Stimulated activated CD4-positive, alpha-beta T cell treated with anti-CD3 and anti-CD28 coated beads, TNF-alpha, amount 100 ng/mL, for 1 hour (primary cell): ENCODE measurements around the gene CYP26A1.

Experiments
- DNase-seq, 3 donors: peaks; one replicate each; pipeline ENCODE4 v3.0.0-alpha.2; 2020; ENCODE audit warnings: low read depth in 3 of 3, low spot score in 1 of 3

Gene CYP26A1, protein sequence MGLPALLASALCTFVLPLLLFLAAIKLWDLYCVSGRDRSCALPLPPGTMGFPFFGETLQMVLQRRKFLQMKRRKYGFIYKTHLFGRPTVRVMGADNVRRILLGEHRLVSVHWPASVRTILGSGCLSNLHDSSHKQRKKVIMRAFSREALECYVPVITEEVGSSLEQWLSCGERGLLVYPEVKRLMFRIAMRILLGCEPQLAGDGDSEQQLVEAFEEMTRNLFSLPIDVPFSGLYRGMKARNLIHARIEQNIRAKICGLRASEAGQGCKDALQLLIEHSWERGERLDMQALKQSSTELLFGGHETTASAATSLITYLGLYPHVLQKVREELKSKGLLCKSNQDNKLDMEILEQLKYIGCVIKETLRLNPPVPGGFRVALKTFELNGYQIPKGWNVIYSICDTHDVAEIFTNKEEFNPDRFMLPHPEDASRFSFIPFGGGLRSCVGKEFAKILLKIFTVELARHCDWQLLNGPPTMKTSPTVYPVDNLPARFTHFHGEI

DNA sequence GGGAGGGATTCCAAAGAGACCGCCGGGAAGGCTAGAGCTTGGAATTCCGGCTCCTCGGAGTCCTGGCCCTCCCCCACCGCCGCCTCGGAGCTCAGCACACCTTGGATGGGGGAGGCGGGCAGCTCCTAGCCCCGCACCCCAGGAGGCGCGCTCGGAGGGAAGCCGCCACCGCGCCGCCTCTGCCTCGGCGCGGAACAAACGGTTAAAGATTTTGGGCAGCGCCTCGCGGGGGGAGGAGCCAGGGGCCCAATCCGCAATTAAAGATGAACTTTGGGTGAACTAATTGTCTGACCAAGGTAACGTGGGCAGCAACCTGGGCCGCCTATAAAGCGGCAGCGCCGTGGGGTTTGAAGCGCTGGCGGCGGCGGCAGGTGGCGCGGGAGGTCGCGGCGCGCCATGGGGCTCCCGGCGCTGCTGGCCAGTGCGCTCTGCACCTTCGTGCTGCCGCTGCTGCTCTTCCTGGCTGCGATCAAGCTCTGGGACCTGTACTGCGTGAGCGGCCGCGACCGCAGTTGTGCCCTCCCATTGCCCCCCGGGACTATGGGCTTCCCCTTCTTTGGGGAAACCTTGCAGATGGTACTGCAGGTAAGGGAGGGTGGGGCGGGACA is at the start of gene CYP26A1:
CYP26A1 (plus strand) TSS at position 355 of the 608 bp plus-strand sequence; CDS start at position 397, 42 bp downstream.
- no peak for DNase-seq

DNA sequence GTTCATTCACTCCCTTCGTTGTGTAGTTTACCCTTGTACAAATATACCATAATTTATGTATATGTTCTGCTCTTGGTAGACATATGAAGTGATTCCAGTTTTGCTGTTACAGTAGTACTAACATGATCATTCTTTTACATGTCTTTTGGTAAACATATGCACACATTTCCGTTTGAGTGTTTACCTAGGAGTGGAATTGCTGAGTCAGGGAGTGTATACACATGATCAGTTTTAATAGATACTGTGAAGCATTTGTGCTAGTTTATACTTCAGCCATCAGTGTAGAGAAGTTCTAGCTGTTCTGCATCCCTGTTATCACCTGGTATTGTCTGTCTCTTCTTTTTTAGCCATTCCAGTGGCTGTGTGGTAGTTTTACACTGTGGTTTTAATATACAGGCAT is 47.6 kb upstream of the CYP26A1 start:
- no peak for DNase-seq

DNA sequence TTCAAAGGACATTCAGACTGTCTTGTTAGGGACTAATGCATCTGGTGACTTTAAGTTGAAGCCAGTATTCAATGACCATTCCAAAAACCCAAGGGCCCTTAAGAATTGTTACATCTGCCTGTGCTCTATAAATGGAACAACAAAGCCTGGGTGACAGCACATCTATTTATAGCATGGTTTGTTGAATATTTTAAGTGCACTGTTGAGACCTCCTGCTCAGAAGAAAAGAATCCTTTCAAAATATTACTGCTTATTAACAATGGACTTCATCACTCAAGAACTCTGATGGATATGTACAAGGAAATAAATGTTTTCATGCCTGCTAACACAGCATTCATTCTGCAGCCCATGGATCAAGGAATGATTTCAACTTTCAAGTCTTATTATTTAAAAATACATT is 46.2 kb upstream of the CYP26A1 start:
- no peak for DNase-seq

DNA sequence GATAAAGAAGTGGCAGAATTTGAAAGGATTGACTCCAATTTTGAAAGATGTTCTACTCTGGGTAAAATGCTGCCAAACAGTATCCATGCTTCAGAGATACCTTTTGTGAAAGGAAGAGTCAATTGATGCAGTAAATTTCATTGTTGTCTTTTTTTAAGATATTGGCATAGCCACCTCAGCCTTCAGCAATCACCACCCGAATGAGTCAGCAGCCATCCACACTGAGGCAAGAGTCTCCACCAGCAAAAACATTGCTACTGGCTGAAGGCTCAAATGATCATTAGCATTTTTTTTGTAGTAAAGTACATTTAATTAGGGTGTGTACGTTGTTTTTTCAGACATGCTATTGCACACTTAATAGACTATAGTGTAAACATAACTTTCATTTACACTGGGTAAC is 44.8 kb upstream of the CYP26A1 start:
- DNase-seq, result no peak

DNA sequence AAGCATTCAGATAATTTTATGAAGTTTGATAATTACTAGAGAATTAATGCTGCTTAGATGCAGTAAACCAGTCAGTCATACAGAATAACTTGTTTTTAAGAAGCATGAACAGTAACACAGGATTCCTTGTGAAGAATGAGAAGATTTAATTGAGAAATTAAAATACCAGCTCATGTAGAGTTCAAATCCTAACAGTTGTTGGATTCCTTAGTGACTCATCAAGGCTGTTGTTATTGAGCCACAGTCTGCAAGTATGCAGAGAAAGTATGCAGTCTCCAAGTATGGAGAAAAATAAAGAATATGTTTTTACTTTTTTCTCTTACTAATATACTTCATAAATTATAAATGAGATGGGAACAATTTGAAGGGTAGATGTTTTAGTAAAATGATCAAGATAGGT is 43.3 kb upstream of the CYP26A1 start:
- DNase-seq, result no peak

DNA sequence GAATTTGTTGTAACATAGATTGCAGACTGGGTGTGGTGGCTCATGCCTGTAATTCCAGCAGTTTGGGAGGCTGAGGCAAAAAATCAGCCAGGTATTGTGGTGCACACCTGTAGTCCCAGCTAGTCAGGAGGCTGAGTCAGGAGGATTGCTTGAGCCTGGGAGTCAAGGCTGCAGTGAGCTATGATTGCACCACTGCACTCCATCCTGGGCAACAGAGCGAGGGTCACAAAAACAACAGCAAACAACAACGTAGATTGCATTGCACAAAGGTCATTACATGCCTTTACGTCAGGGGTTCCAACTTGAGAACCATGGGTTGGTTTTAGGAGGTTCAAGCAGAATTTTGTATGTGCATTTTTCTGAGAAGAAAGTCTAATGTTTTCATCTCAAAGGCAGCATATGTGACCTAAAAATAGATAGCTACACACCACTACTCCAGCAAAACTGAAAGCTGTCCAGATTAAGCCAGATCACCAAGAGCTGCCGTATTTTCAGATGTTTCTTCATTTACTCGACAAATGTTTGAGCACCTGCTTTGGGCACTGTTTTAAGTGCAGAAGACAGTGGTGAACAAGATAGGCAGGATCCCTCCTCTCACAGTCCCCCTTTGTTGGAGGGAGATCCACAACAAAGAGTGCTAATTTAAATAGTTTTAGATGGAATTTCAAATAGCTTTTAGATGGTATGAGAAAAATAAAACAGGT is 41.4 kb upstream of the CYP26A1 start:
- no peak for DNase-seq

DNA sequence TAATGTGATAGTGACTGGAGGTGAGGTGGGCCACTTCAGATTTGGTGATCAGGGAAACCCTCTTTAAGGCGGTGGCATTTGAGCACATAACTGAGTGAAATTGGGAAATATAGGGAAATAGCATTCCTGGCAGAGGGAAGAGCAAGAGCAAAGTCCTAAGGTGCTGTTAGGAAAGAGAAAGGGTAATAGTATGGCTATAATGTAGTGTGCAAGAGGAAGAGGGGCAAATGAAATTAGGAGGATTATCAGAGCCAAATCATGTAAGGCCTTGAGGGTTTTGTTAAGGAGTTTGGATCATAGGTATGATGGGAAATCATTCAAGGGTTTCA is 40.9 kb upstream of the CYP26A1 start:
- DNase-seq, result no peak

DNA sequence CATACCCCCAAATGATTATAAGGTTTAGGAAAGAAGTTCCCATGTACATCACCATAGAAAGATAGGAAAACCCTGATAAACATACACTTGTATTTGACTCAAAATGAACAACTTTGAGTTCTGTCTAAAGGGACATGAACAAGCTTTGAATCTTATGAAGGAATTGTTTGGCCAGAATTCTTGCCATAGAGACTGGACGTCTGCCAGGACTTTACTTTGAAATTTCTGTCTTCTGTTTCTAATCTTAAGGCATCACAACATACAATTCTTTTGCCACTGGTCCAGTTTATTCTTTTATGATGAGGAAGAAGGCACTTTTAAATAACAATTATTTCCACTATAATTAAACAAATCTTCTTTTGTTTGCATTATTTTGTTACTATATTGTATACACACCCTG is 39.3 kb upstream of the CYP26A1 start:
- DNase-seq, result no peak

DNA sequence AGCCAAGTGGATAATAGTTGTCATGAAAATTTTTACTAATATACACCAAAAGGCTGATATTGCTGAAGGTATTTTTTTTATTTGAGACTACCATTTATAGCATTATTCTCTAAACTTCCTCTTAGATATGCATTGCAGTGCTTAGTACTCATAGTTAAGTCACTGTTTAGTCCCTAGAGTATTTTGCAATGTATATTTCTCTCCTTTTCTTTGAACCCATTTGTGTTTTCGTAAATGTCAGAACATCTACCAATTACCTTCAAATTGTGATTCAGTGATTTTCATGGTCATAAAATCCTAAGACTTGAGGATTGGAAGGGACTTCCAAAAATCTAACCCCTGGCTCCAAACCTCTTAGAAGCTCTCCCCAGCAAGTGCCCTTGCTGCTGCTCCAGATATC is 34.6 kb upstream of the CYP26A1 start:
- DNase-seq, result no peak

DNA sequence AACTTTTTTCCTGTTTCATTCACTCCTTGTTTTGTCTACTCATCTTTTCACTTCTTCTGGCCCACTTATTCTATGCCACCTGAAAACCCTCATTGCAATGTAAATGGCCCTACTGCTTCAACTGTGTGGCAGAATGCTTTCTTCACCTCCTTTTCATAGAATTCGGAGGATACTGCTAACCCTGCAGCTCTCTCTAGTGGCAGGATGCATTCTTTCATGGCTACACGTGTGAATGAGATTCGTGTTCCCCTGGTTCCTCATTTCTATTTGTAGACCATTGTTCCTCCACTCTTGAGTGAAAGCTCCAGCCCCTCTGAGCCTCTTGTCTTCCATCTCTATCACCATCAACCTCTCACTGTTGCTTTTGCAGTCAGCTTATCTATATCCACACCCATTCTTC is 34.0 kb upstream of the CYP26A1 start:
- DNase-seq, result no peak

DNA sequence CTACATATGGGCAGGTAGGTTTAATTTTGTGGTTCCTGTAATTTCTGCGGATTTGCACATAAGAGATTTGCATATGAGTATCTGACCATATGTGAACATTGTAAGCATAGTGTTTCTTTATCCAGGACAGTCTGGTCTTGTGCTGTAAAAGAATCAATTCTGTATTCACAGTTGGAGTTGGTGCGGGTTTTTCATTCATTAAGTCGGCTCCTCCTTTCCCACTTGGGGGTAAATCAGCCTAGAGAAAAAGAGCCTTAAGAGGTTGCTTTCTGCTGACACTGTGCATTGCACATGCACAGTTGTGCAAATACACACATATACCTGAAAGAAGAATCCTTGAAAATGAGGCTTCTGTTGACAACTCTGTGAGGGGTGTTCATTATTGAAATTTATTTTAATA is 19.2 kb upstream of the CYP26A1 start:
- no peak for DNase-seq

DNA sequence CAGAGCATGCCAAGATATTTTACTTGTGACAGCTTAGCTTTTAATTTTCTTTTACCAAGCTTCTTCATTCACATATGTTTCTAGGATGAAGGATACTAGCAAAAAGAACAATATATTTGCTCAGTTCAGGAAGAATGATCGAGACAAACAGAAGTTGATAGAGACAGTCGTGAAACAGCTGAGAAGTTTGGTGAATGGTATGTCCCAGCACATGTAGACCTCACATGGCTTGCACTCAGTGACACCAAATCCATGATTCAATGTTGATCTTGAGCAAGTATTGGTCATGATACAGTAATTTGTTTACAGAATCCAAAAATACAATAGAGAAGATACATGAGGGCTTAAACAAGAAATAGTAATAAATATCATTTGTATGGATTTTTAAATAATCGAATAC is 15.6 kb upstream of the CYP26A1 start:
- no peak for DNase-seq

DNA sequence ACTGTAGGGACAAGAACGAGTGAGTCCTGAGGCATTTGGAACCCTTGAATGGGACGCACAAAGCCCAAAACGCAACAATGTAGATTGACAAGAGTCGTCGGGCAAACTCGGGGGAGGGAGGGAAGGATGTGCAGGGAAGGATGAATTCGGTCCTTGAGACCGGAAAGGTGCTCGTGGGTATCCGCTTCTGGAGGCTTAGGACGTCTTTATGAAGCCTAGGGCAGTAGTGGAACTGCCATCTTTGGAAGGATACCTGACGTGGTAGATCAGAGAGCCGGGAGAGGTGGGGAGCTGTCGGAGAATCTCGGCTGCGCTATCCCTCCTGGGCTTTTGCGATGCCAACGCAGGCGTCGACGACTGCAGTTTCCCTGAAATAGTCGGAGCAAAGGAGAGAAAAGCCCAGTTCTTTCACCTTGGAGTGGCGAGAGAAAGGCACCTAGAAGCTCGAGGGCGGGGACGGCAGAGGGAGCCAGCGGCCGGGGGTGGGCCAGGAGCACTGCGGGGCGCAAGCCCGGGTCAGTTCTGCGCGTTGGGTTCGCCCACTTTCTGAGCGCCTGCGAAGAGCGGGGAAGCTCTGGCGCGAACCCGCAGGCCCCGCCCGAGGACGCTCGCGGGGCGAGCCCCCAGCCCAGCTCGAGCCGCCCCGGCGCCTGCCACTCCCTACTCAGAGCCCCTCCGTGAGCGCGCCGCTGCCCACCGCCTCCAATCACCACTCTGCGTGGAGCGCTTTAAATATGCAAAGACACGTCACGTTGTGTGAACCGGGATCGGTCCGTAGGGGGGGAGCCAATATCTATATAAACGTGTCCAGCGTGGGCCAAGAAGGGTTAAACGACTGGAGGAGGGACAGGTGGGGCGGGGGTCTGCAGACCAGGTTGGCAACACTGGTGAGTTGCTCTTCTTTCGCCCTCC is 13.5 kb upstream of the CYP26A1 start, which contains the start of gene CYP26C1:
CYP26C1 (plus strand) TSS at position 824 of the 912 bp plus-strand sequence. CDS start 466 bp downstream, outside the sequence.
- no peak for DNase-seq

DNA sequence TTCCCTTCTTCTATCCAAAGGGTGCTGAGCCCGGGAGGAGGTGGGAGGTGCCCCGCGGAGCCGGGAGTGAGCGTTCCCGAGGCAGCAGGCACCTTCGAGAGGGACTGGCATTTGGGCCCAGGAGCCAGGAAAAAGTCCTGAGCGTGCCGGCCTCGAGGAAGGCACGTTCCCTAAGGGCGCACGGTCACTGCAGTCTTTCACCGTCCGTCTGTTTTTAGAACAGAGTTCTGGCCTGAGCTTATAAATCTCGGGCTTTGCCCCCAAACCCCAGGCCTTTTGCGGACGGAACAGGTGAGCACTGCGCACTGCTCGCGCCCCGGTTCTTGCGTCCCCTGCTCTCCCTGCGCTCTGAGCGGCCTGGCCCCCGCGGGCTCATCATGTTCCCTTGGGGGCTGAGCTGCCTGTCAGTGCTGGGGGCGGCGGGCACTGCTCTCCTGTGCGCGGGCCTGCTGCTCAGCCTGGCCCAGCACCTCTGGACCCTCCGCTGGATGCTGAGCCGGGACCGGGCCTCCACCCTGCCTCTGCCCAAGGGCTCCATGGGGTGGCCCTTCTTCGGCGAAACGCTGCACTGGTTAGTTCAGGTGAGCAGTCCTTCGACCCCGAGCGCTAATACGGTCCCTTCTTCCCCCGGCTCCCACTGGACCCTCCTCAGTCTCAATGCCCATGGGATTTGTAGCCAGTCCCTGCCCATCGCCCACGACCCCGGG is 12.7 kb upstream of the CYP26A1 start:
- DNase-seq, result no peak

DNA sequence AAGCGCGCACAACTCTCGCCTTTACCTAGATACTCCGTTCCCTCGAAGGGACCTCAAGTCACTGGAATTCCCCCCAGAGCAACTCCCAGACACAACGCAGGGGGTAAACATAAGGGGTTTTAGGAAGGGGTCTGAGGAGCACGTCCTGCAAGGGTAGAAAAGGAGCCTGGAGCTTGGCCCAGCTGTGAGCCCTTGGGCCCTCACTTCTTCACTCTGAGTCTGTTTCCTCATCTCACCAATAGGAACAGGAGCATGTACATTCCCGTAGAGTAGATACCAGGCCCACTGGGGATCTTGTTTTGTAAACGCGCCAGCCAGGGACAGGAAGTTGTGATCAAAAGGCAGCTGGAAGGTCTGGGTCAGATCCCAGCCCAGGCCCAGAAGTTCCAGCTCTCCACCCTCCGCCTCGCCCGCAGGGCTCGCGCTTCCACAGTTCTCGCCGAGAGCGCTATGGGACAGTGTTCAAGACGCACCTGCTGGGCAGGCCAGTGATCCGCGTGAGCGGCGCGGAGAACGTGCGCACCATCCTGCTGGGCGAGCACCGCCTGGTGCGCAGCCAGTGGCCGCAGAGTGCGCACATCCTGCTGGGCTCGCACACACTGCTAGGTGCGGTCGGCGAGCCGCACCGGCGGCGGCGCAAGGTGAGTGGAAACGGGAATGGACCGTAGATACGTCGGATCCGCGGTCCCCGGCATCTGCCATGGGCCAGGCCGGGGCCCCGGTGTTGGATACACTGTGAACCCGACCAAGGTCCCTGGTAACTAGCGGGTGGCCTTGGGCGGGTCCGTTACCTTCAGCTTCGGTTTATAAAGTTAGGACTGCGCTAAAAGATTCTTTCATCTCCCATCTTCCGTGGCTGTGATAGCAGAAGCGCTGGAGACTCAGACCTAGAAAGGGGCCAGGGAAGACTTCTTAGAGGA is 11.8 kb upstream of the CYP26A1 start:
- no peak for DNase-seq

DNA sequence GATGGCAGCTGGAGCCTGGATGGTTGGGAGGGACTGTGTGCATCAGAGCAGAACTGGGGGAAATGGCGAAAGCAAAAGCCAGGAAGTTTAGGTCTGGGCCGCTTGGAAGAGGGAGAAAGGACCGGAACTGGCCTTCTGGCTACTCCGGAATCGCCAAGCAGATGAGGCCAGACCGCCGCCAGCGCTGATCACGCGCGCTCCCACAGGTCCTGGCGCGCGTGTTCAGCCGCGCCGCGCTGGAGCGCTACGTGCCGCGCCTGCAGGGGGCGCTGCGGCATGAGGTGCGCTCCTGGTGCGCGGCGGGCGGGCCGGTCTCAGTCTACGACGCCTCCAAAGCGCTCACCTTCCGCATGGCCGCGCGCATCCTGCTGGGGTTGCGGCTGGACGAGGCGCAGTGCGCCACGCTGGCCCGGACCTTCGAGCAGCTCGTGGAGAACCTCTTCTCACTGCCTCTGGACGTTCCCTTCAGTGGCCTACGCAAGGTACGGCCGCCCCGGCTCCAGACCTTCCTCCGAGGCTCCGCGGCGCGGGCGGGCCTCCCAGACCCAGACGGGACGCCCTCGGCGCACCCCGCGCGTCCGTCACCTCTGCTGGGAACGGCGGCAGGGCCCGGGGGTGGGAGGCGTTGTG is 11.1 kb upstream of the CYP26A1 start:
- DNase-seq, result no peak

DNA sequence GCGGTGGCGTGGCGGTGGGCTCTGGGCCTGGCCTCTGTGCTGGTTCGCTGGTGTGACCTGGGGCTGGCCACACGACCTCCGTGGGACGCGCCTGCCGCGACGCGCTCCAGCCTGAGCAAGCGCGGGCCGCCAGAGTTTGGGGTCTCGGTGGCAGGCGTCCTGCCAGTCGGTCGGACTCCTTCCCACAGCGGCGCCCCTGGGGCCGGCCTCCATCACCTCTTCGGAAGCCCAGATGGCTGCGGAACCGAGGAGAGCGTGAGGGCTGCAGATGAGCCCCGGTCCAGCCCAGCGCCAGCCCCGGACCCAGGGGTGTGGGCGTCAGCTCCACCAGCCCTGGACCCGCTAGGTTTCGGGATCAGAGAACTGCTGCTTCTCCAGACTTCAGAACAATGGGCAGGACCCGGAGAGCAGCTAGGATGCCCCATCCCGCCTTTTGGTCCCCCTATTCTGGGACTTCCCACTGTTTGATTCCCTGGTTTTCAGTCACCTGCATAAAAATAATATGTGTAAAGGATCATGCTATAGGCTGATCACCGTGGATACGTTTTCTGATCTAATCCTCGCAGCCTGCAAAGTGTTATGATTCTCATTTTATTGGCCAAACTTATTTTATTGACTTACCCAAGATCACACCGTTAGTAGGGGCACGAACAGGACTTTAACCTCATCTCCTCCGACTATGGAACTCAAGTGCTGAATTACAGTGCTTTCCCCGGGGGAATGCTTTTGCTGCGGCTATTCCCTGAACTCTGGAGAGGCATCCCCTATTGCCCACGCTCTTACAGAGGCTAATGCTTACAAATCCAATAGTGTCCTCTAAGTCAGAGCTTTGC is 10.3 kb upstream of the CYP26A1 start:
- no peak for DNase-seq
